NOMO-1 treated with DMSO at 0.1 percent for 48 hours (cell line): ENCODE results near the gene TRAM2.

ENCODE experiments used
- DNase-seq: peaks from one replicate; lab custom pipeline; 2025; ENCODE audit not compliant: unreplicated experiment; lab: John Stamatoyannopoulos, UW

The TRAM2 gene

GRCh38 chr6:52571099-52571755 lies 5.6 kb downstream of the TRAM2 start:
- no peak for DNase-seq

- no peak for DNase-seq
Measured at GRCh38 chr6:52570291-52570700, 6.6 kb downstream of the TRAM2 start.

GRCh38 chr6:52568320-52568719 lies 8.5 kb downstream of the TRAM2 start:
- DNase-seq = no peak

- DNase-seq = no peak
Measured at GRCh38 chr6:52566853-52567279, 10.0 kb downstream of the TRAM2 start.

GRCh38 chr6:52566201-52566600 lies 10.7 kb downstream of the TRAM2 start:
- DNase-seq = no peak

GRCh38 chr6:52564856-52565255 lies 12.0 kb downstream of the TRAM2 start:
- DNase-seq = no peak

GRCh38 chr6:52562911-52563310 lies 13.9 kb downstream of the TRAM2 start:
- DNase-seq = no peak

GRCh38 chr6:52560462-52560861 lies 16.4 kb downstream of the TRAM2 start:
- DNase-seq = no peak

GRCh38 chr6:52558266-52559000 lies 18.4 kb downstream of the TRAM2 start:
- DNase-seq = no peak

- DNase-seq = no peak
Measured at GRCh38 chr6:52557389-52558265, 19.2 kb downstream of the TRAM2 start.

GRCh38 chr6:52555518-52556233 lies 21.2 kb downstream of the TRAM2 start:
- no peak for DNase-seq

- DNase-seq = no peak
Measured at GRCh38 chr6:52554684-52555280, 22.1 kb downstream of the TRAM2 start.

- DNase-seq = no peak
Measured at GRCh38 chr6:52553719-52554118, 23.1 kb downstream of the TRAM2 start.

GRCh38 chr6:52553158-52553557 lies 23.7 kb downstream of the TRAM2 start:
- no peak for DNase-seq

GRCh38 chr6:52552278-52552643 lies 24.6 kb downstream of the TRAM2 start:
- no peak for DNase-seq

GRCh38 chr6:52551483-52552277 lies 25.2 kb downstream of the TRAM2 start:
- no peak for DNase-seq

GRCh38 chr6:52550870-52551269 lies 26.0 kb downstream of the TRAM2 start:
- DNase-seq = no peak

- no peak for DNase-seq
Measured at GRCh38 chr6:52550014-52550575, 26.8 kb downstream of the TRAM2 start.

GRCh38 chr6:52549428-52549827 lies 27.4 kb downstream of the TRAM2 start:
- DNase-seq = no peak

- DNase-seq = no peak
Measured at GRCh38 chr6:52548999-52549398, 27.9 kb downstream of the TRAM2 start.
